WTC11 (cell line): ENCODE measurements around the gene METTL4.

Experiments used
- CTCF ChIP-seq: fragments of 200-600 bp; IDR thresholded peaks from 2 replicates; pipeline ENCODE4 v1.8.0; 2022; ENCODE audit warnings: antibody characterized with exemption
- TCF7 ChIP-seq: sonication (generic); formaldehyde crosslinking; IDR thresholded peaks from 2 replicates; pipeline ENCODE4 v1.8.0; 2022; ENCODE audit warnings: mild to moderate bottlenecking, low read depth, missing genetic modification reagents, moderate library complexity
- ZMAT4 ChIP-seq: fragments of 250-450 bp; sonication (Bioruptor Pico); IDR thresholded peaks from 2 replicates; pipeline ENCODE4 v1.9.0; 2021; ENCODE audit warnings: mild to moderate bottlenecking
- ZNF281 ChIP-seq: sonication (generic); formaldehyde crosslinking; IDR thresholded peaks from 2 replicates; pipeline ENCODE4 v1.8.0; 2023; ENCODE audit warnings: mild to moderate bottlenecking, missing genetic modification reagents

GRCh38 chr18:2545155-2545554 lies 26.1 kb downstream of the METTL4 start:
- TF ChIP-seq TCF7 (CRISPR knock-in tag) (no peak), ZNF281 (CRISPR knock-in tag) (no peak), CTCF (no peak), ZMAT4 (no peak)
